ENCODE data around the gene P2RY12.
A peak's percentile ranks its signal among the peaks of the same experiment; 100 is the strongest.

Gene P2RY12

GRCh38 chr3:151415289-151415688, 30.7 kb upstream of the P2RY12 start:
- POLR2A ChIA-PET = no interaction called here
- CTCF ChIA-PET = no interaction called here
- TF ChIP-seq HOXD13 (CRISPR knock-in tag; IDR thresholded peaks at IDR 0.05; ENCODE audit: borderline replicate concordance) (no peak), ZNF501 (tag by site-specific recombination; IDR thresholded peaks at IDR 0.05) (no peak), ZBTB10 (tag by site-specific recombination; IDR thresholded peaks at IDR 0.05) (no peak), KLF17 (tag by site-specific recombination; IDR thresholded peaks at IDR 0.05) (no peak), SETDB1 (IDR thresholded peaks at IDR 0.05; ENCODE audit: insufficient read length, low read length) (no peak), ZNF843 (tag by site-specific recombination; IDR thresholded peaks at IDR 0.05) (no peak), ZNF549 (tag by site-specific recombination; IDR thresholded peaks at IDR 0.05) (no peak), GLI4 (tag by site-specific recombination; IDR thresholded peaks at IDR 0.05) (no peak), ZNF76 (tag by site-specific recombination; IDR thresholded peaks at IDR 0.05; ENCODE audit: borderline replicate concordance, low read depth) (no peak), IKZF3 (tag by site-specific recombination; IDR thresholded peaks at IDR 0.05) (no peak), ZNF529 (tag by site-specific recombination; IDR thresholded peaks at IDR 0.05; ENCODE audit: insufficient replicate concordance) (no peak), ZNF391 (tag by site-specific recombination; IDR thresholded peaks at IDR 0.05; ENCODE audit: borderline replicate concordance, low read depth) (no peak), ZNF274 (IDR thresholded peaks at IDR 0.05; ENCODE audit: low read length) (no peak), ZNF274 (tag by site-specific recombination; IDR thresholded peaks at IDR 0.05; ENCODE audit: borderline replicate concordance) (no peak), GLIS1 (tag by site-specific recombination; IDR thresholded peaks at IDR 0.05) (no peak), ZNF791 (tag by site-specific recombination; IDR thresholded peaks at IDR 0.05) (no peak)
- TF ChIP-seq, protein P1, sequence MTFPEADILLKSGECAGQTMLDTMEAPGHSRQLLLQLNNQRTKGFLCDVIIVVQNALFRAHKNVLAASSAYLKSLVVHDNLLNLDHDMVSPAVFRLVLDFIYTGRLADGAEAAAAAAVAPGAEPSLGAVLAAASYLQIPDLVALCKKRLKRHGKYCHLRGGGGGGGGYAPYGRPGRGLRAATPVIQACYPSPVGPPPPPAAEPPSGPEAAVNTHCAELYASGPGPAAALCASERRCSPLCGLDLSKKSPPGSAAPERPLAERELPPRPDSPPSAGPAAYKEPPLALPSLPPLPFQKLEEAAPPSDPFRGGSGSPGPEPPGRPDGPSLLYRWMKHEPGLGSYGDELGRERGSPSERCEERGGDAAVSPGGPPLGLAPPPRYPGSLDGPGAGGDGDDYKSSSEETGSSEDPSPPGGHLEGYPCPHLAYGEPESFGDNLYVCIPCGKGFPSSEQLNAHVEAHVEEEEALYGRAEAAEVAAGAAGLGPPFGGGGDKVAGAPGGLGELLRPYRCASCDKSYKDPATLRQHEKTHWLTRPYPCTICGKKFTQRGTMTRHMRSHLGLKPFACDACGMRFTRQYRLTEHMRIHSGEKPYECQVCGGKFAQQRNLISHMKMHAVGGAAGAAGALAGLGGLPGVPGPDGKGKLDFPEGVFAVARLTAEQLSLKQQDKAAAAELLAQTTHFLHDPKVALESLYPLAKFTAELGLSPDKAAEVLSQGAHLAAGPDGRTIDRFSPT (tag by site-specific recombination; IDR thresholded peaks at IDR 0.05) = no peak

GRCh38 chr3:151412989-151413388, 28.4 kb upstream of the P2RY12 start:
- H3K36me3 ChIP-seq (ENCODE audit: control insufficient read depth in 2 of 2, insufficient read depth in 1 of 2, low read length in 2 of 2) = peaks cover 0 to 15% of the 10 kb centered on the region in 2 experiments; a peak in 1 of 3 replicates
- no peak for TF ChIP-seq ZNF239 (tag by site-specific recombination; IDR thresholded peaks at IDR 0.05)
- TF ChIP-seq EGR2 (tag by site-specific recombination; IDR thresholded peaks at IDR 0.05; ENCODE audit: low read depth) = no peak
- peak; percentile 43; the same call in 1 of the 2 replicates for TF ChIP-seq ZNF2 (tag by site-specific recombination; IDR thresholded peaks at IDR 0.05)
- H3K4me3 ChIP-seq (ENCODE audit: low read depth, low read length) = no peak overlapping the region
- no peaks in the 10 kb centered on the region for H3K4me1 ChIP-seq (ENCODE audit: control insufficient read depth, insufficient read depth, low read length)
- CTCF ChIA-PET = no interaction called here
- H3K27ac ChIP-seq (ENCODE audit: extremely low read depth, low read depth, low read length) = no peak overlapping the region
- no peaks in the 10 kb centered on the region for H3K9me3 ChIP-seq (ENCODE audit: control insufficient read depth, insufficient read depth, low read depth, low read length)
- POLR2A ChIA-PET = no interaction called here

More at GRCh38 chr3:151415289-151415688, 30.7 kb upstream of the P2RY12 start:
- Histone ChIP-seq H3K9me3 (ENCODE audit: control insufficient read depth, insufficient read depth, low read depth, low read length) (no peaks in the 10 kb centered on the region), H3K4me3 (ENCODE audit: low read depth, low read length) (no peak overlapping the region), H3K4me1 (ENCODE audit: control insufficient read depth, insufficient read depth, low read length) (no peaks in the 10 kb centered on the region), H3K36me3 (ENCODE audit: control insufficient read depth in 2 of 2, insufficient read depth in 1 of 2, low read length in 2 of 2) (peaks cover 0 to 15% of the 10 kb centered on the region in 2 experiments; a peak in 1 of 3 replicates), H3K27ac (ENCODE audit: extremely low read depth, low read depth, low read length) (no peak overlapping the region)

Data from HEK293 (cell line).